ENCODE data around the gene TWNK. TPM values are rescaled to one million over a fixed set of nuclear protein-coding genes. Genes with fewer than 3 reads are reported as not detected.
A peak's percentile ranks its signal among the peaks of the same experiment; 100 is the strongest.
"Not testable (repeated sequence)": the region's sequence is repeated elsewhere in the genome, so short reads cannot be mapped to it uniquely, and the experiment has no call there.

TWNK gene
- total and polyA plus RNA-seq, 7 donors, result 11.0 to 29.0 (median 20.0) TPM

DNA sequence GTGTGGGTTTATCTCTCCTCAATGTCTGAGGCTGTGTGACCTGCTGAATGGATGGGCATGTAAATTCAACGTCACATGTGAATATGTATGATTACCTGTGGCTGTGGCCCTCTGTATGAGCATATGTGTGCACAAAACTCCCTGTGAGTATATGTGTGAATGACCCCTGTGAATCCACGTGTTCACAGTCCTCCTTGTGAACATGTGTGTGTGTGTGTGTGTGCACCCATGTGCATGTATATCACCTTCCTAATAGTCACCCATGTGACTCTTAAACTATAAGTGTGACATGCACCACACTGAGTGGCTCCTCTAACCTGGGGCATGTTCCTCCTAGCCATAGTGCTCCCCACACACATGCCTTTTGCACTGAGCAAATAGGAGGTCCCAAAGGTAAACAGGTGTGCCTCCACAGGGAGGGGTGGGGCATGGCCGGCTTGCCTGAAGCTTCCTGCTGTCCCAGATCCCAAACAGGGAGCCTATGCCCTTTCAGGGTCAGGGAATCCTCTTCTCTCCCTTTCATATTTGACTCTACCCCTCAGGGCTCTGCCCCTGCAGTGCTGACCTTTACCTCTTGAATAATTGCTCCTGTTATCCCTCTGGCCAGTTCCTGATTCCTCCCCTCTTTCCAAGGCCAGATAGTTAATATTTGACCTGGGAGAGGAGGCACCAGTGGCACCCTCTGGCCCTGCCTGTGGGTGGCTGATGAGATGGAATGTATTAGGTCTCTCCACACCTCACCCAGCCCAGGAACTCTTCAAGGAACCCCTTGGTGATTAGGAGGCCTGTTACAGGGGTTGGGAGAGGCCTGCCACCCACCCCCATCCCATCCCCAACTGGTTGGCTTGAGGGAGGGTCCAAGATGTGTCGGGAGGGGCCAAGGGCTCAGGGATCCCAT is 16.2 kb upstream of the TWNK start:
- Histone ChIP-seq H3K4me3 (no peak overlapping the region), H3K27ac (no peak overlapping the region), H3K36me3 (ENCODE audit: insufficient read depth in 1 of 2, low read depth in 1 of 2) (peaks cover 0 to 5% of the 10 kb centered on the region in 2 donors), H3K9me3 (no peaks in the 10 kb centered on the region), H3K27me3 (ENCODE audit: insufficient read depth in 3 of 3, low read length in 2 of 3) (no peaks in the 10 kb centered on the region), H3K4me1 (peaks cover 6% of the 10 kb centered on the region)
- DNase-seq, result peak in 1 of 2 donors; percentile 10
- WGBS, 3 donors, result 71 to 79% (median 74%) methylated on average over 4 of the region's 4 CpGs
- intact Hi-C loops (cut with DNase I), result no loop called here
- TF ChIP-seq, protein P1, sequence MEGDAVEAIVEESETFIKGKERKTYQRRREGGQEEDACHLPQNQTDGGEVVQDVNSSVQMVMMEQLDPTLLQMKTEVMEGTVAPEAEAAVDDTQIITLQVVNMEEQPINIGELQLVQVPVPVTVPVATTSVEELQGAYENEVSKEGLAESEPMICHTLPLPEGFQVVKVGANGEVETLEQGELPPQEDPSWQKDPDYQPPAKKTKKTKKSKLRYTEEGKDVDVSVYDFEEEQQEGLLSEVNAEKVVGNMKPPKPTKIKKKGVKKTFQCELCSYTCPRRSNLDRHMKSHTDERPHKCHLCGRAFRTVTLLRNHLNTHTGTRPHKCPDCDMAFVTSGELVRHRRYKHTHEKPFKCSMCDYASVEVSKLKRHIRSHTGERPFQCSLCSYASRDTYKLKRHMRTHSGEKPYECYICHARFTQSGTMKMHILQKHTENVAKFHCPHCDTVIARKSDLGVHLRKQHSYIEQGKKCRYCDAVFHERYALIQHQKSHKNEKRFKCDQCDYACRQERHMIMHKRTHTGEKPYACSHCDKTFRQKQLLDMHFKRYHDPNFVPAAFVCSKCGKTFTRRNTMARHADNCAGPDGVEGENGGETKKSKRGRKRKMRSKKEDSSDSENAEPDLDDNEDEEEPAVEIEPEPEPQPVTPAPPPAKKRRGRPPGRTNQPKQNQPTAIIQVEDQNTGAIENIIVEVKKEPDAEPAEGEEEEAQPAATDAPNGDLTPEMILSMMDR (IDR thresholded peaks at IDR 0.05), result no peak
- no peak for ATAC-seq

DNA sequence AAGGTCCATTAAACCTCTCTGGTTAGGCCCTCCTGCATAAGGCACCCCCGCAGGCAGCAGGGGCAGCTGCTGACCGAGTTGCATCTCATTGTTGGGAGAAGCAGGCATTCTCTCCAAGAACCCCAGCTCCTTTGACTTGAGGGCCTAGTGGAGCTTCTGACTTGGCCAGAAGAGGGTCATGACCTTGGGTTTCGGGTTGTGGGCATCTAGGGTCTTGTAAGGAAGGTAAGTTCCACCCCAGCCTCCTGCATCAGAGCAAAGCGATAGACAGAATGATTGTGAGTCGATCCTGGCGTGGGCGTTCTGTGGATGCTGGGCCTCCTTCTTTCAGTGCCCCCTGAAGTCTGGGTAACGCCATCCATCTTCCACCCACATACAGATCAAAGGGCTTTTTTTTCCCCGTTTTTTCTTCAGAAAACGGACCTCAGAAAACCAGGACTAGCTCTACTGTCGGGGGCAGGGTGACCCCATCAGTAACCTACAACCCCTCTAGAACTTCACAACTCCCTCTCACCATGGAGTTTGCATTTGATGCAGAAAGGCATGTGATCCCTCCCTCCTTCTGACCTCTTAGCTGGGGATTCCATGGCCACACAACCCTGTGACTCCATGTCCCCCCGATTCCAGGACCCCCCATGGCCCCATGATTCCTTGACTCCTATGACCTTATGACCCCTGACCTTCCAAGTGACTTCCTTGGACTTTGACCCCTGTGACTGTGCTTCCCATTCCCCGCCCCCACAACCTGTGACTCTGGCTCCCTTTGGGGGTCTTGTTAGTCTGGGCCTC is 15.0 kb upstream of the TWNK start:
- Histone ChIP-seq H3K27ac (no peak overlapping the region), H3K4me3 (no peak overlapping the region), H3K9me3 (no peaks in the 10 kb centered on the region), H3K36me3 (ENCODE audit: insufficient read depth in 1 of 2, low read depth in 1 of 2) (no peaks in the 10 kb centered on the region), H3K27me3 (ENCODE audit: insufficient read depth in 3 of 3, low read length in 2 of 3) (no peaks in the 10 kb centered on the region), H3K4me1 (peaks cover 6% of the 10 kb centered on the region)
- intact Hi-C loops (cut with DNase I), result no loop called here
- DNase-seq, result peak in 1 of 2 donors; percentile 12
- TF ChIP-seq, protein P1 (IDR thresholded peaks at IDR 0.05), result no peak
- no peak for ATAC-seq
- WGBS, 3 donors, result 77 to 81% (median 80%) methylated on average over 13 of the region's 13 CpGs

DNA sequence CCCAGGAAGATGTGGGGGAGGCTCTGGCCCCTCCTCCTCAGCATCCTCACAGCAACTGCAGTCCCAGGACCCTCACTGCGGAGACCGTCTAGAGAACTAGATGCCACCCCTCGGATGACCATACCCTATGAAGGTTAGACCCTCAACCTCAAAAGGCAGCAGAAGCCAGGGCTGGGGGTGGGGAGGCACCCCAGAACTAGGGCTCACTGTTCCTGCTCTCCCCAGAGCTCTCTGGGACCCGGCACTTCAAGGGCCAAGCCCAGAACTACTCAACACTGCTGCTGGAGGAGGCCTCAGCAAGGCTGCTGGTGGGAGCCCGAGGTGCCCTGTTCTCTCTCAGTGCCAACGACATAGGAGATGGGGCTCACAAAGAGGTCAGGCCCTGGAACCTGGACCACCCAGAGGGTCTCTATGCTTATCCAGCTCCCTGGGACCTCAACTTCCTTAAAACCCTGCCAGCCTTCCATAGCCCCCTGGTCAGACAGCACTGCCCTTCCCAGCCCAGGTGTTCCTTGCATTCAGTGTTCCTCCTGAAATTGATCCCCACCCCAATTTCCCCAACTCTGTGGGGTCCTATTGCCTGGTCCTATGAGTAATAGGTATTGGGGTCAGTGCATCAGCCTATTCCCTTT is 14.3 kb upstream of the TWNK start:
- no peak for ATAC-seq
- intact Hi-C loops (cut with DNase I), result no loop called here
- TF ChIP-seq, protein P1 (IDR thresholded peaks at IDR 0.05), result no peak
- no peak overlapping the region for H3K27ac ChIP-seq
- H3K9me3 ChIP-seq, result no peaks in the 10 kb centered on the region
- WGBS, 3 donors, result 89 to 90% (median 90%) methylated on average over 6 of the region's 6 CpGs
- H3K36me3 ChIP-seq (ENCODE audit: insufficient read depth in 1 of 2, low read depth in 1 of 2), result no peaks in the 10 kb centered on the region
- H3K27me3 ChIP-seq (ENCODE audit: insufficient read depth in 3 of 3, low read length in 2 of 3), result no peaks in the 10 kb centered on the region
- H3K4me3 ChIP-seq, result no peak overlapping the region
- peak in 1 of 2 donors; percentile 8 for DNase-seq
- H3K4me1 ChIP-seq, result peaks cover 6% of the 10 kb centered on the region

DNA sequence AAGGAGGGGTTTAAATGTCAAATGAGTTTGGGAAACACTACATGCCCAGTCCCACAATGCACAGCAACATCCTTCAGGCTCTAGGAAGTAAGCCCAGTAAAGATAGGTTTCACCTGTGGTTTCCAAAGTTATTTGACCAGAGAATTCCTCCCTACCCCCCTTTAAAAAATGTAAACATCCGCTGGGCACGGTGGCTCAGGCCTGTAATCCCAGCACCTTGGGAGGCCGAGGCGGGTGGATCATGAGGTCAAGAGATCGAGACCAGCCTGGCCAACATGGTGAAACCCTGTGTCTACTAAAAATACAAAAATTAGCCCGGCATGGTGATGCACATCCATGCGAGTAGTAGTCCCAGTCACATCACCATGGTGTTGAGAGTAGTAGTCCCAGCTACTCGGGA is 11.9 kb upstream of the TWNK start:
- intact Hi-C loops (cut with DNase I); H3K4me1 ChIP-seq; H3K27me3 ChIP-seq (ENCODE audit: insufficient read depth in 3 of 3, low read length in 2 of 3); H3K27ac ChIP-seq; H3K9me3 ChIP-seq; ATAC-seq; H3K4me3 ChIP-seq: not testable (repeated sequence)
- DNase-seq, result peak in 1 of 2 donors; percentile 9
- peaks cover 0 to 23% of the 10 kb centered on the region in 2 donors for H3K36me3 ChIP-seq (ENCODE audit: insufficient read depth in 1 of 2, low read depth in 1 of 2)
- WGBS, 3 donors, result 82 to 84% (median 84%) methylated on average over 8 of the region's 8 CpGs

DNA sequence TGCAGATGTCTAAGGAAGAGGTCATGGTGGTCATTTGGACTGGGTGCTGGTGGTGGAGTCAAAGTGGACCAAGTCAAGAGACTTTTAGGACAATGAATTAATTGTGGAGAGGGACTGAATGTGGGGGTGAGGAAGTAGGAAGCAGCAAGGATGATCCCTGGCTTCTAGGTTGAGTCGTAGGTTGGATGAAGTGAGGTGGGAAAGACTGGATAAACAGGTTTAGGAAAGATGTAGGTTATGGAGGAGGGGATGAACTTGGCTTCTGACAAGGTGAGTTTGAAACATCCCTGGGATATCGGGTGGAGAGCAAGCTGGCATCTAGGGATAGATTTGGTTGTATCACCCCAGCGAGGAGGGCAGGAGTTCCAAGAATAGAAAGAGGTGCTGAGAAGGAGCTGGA is 10.4 kb upstream of the TWNK start:
- H3K36me3 ChIP-seq (ENCODE audit: insufficient read depth in 1 of 2, low read depth in 1 of 2), result peaks cover 0 to 38% of the 10 kb centered on the region in 2 donors
- intact Hi-C loops (cut with DNase I), result no loop called here
- no peak for DNase-seq

More for the DNA sequence above, 10.4 kb upstream of the TWNK start:
- Histone ChIP-seq H3K4me1 (no peaks in the 10 kb centered on the region), H3K27me3 (ENCODE audit: insufficient read depth in 3 of 3, low read length in 2 of 3) (no peaks in the 10 kb centered on the region), H3K27ac (no peak overlapping the region), H3K9me3 (no peaks in the 10 kb centered on the region), H3K4me3 (no peak overlapping the region)
- TF ChIP-seq, protein P1 (IDR thresholded peaks at IDR 0.05), result no peak
- no peak for ATAC-seq
- WGBS, 3 donors, result 79 to 83% (median 80%) methylated on average over 3 of the region's 3 CpGs

Data from psoas muscle (tissue), 8 donors.